GM12878 (cell line): Measurements from ENCODE around the gene AP3B2. TPM values are rescaled to one million over a fixed set of nuclear protein-coding genes. Genes with fewer than 3 reads are reported as not detected.

Experiments
- ATAC-seq: fragments of 200-7000 bp; cut with Tn5 transposase; 3 replicates; pipeline ENCODE4 v1.9.1; 2020; ENCODE audit warnings: mild to moderate bottlenecking, moderate library complexity
- BruUV-seq: library from RNA; stranded (reverse); fragments of 400-500 nt; replicated peaks from 2 replicates; lab custom pipeline; 2021; lab: Mats Ljungman, UMichigan
- CTCF ChIA-PET: fragments of 300-600 bp; sonication (Branson Sonifier 250); formaldehyde crosslinking; extraction: SDS; loops from one replicate; lab custom pipeline; 2021; ENCODE audit warnings: inconsistent platforms; lab: Yijun Ruan, JAX
- POLR2A ChIA-PET: fragments of 350-600 bp; formaldehyde crosslinking; extraction: SDS; loops from one replicate; lab custom pipeline; 2021; ENCODE audit warnings: inconsistent platforms; lab: Charles Lee
- RAD21 ChIA-PET: fragments of 300-600 bp; sonication (Branson Sonifier 250); formaldehyde crosslinking; loops from one replicate; lab custom pipeline; 2023; ENCODE audit warnings: antibody characterized with exemption; ENCODE audit not compliant: unreplicated experiment; lab: Charles Lee
- SMC1A ChIA-PET: fragments of 300-600 bp; sonication (Branson Sonifier 250); formaldehyde crosslinking; loops from one replicate; lab custom pipeline; 2023; ENCODE audit not compliant: unreplicated experiment, uncharacterized antibody; lab: Charles Lee
- DNase-seq: peaks from one replicate; pipeline ENCODE4 v3.0.0-alpha.2; 2011; ENCODE audit warnings: low read depth, low spot score
- FAIRE-seq: peaks from 3 replicates; lab custom pipeline; 2011; peaks lifted over from hg19 to GRCh38; lab: Jason Lieb, UNC
- H2AFZ ChIP-seq: 2 replicates; pipeline ENCODE4 v1.6.0; 2011; ENCODE audit warnings: low read depth, low read length, control low read depth; ENCODE audit not compliant: control insufficient read depth
- H3K27ac ChIP-seq: 2 replicates; pipeline ENCODE4 v1.5.1; 2011; ENCODE audit warnings: control low read depth; ENCODE audit not compliant: control insufficient read depth, insufficient read depth
- H3K27me3 ChIP-seq, 2 experiments: replicated peaks in 1 of 2; 2 replicates each; pipeline versions ENCODE4 v1.6.0 to v1.6.1; 2011; ENCODE audit warnings: low read length in 1 of 2; ENCODE audit not compliant: control insufficient read depth in 2 of 2, insufficient read depth in 2 of 2
- H3K36me3 ChIP-seq, 2 experiments: 2 replicates each; pipeline ENCODE4 v1.5.1; 2011; ENCODE audit warnings: low read length in 1 of 2; ENCODE audit not compliant: control insufficient read depth in 2 of 2, insufficient read depth in 2 of 2
- H3K4me1 ChIP-seq: 2 replicates; pipeline ENCODE4 v1.6.1; 2011; ENCODE audit warnings: mild to moderate bottlenecking, low read length, moderate library complexity, mixed read lengths; ENCODE audit not compliant: control insufficient read depth, insufficient read depth
- H3K4me2 ChIP-seq: 2 replicates; pipeline ENCODE4 v1.6.0; 2011; ENCODE audit warnings: control low read depth; ENCODE audit not compliant: control insufficient read depth, insufficient read depth
- H3K4me3 ChIP-seq: fragments of 200-600 bp; sonication (generic); 2 replicates; pipeline ENCODE4 v1.5.1; 2016
- H3K79me2 ChIP-seq: 2 replicates; pipeline ENCODE4 v1.6.0; 2011; ENCODE audit warnings: low read length; ENCODE audit not compliant: control insufficient read depth, insufficient read depth
- H3K9ac ChIP-seq: 2 replicates; pipeline ENCODE4 v1.8.0; 2011; ENCODE audit warnings: low read length, control low read depth, mixed read lengths; ENCODE audit not compliant: control insufficient read depth, insufficient read depth
- H3K9me3 ChIP-seq: replicated peaks from 3 replicates; pipeline ENCODE4 v1.5.1; 2011; ENCODE audit warnings: mild to moderate bottlenecking, low read length; ENCODE audit not compliant: control insufficient read depth, insufficient read depth
- H4K20me1 ChIP-seq: 2 replicates; pipeline ENCODE4 v1.6.0; 2011; ENCODE audit not compliant: control insufficient read depth, insufficient read depth
- ATF3 ChIP-seq: IDR thresholded peaks from 2 replicates; pipeline ENCODE4 v1.6.1; 2011; ENCODE audit warnings: low read depth, mild to moderate bottlenecking, low read length, moderate library complexity, borderline replicate concordance; ENCODE audit errors: extremely low read depth
- ATF7 ChIP-seq: fragments of 450-650 bp; IDR thresholded peaks from 2 replicates; pipeline ENCODE4 v1.6.1; 2016; ENCODE audit warnings: low read depth, mild to moderate bottlenecking
- CREM ChIP-seq: IDR thresholded peaks from 2 replicates; pipeline ENCODE4 v1.6.1; 2014; ENCODE audit warnings: antibody characterized with exemption, low read depth
- E4F1 ChIP-seq: fragments of 450-650 bp; IDR thresholded peaks from 2 replicates; pipeline ENCODE4 v1.6.1; 2018; ENCODE audit warnings: borderline replicate concordance, mild to moderate bottlenecking; ENCODE audit not compliant: partially characterized antibody
- HDAC2 ChIP-seq: fragments of 200-600 bp; sonication (generic); IDR thresholded peaks from 2 replicates; pipeline ENCODE4 v1.6.1; 2017
- JUND ChIP-seq: IDR thresholded peaks from 2 replicates; pipeline ENCODE4 v1.6.1; 2012; ENCODE audit warnings: low read depth, mild to moderate bottlenecking, low read length, improper control_type of control experiment, moderate library complexity
- MTA3 ChIP-seq: IDR thresholded peaks from 2 replicates; pipeline ENCODE4 v1.6.1; 2012; ENCODE audit warnings: low read length, inconsistent platforms, borderline replicate concordance
- NFYA ChIP-seq: IDR thresholded peaks from 2 replicates; pipeline ENCODE4 v1.6.1; 2011; ENCODE audit warnings: low read depth, mild to moderate bottlenecking, low read length, improper control_type of control experiment, borderline replicate concordance
- NR2C2 ChIP-seq: IDR thresholded peaks from 2 replicates; pipeline ENCODE4 v1.6.1; 2011; ENCODE audit warnings: borderline replicate concordance, low read depth; ENCODE audit not compliant: control insufficient read depth, insufficient read length
- PAX8 ChIP-seq: fragments of 450-650 bp; IDR thresholded peaks from 2 replicates; pipeline ENCODE4 v1.6.1; 2017; ENCODE audit warnings: mild to moderate bottlenecking, moderate library complexity
- POLR2AphosphoS5 ChIP-seq: IDR thresholded peaks from 2 replicates; pipeline ENCODE4 v1.6.1; 2011; ENCODE audit warnings: mild to moderate bottlenecking, low read length, inconsistent platforms
- REST ChIP-seq: IDR thresholded peaks from 2 replicates; pipeline ENCODE4 v1.6.1; 2012; ENCODE audit warnings: mild to moderate bottlenecking, low read depth, low read length
- RUNX3 ChIP-seq: IDR thresholded peaks from 2 replicates; pipeline ENCODE4 v1.6.1; 2012; ENCODE audit warnings: low read length, inconsistent platforms
- TBL1XR1 ChIP-seq: IDR thresholded peaks from 2 replicates; pipeline ENCODE4 v1.6.1; 2012; ENCODE audit warnings: low read depth, low read length, improper control_type of control experiment
- TCF12 ChIP-seq: IDR thresholded peaks from 2 replicates; pipeline ENCODE4 v1.6.1; 2011; ENCODE audit warnings: low read depth, mild to moderate bottlenecking, low read length
- YBX1 ChIP-seq: fragments of 450-650 bp; IDR thresholded peaks from 2 replicates; pipeline ENCODE4 v1.6.1; 2016; ENCODE audit warnings: antibody characterized with exemption
- ZBTB33 ChIP-seq: fragments of 450-650 bp; IDR thresholded peaks from 2 replicates; pipeline ENCODE4 v1.6.1; 2017; ENCODE audit warnings: mild to moderate bottlenecking
- ZNF24 ChIP-seq: fragments of 450-650 bp; IDR thresholded peaks from 2 replicates; pipeline ENCODE4 v1.6.1; 2017; ENCODE audit warnings: antibody characterized with exemption, mild to moderate bottlenecking
- WGBS: methylation state at CpG from one replicate; pipeline ENCODE4 v1.1.6; 2016; ENCODE audit warnings: low lambda C conversion rate; ENCODE audit not compliant: insufficient replicate concordance, insufficient coverage; ENCODE audit errors: missing lambda C conversion rate; 5-methylcytosine and 5-hydroxymethylcytosine counted together
- in situ Hi-C: fragments of 300-500 bp; cut with MboI; formaldehyde crosslinking; loops from 9 replicates; pipeline ENCODE4 v1.14.3; 2018; ENCODE audit warnings: mixed read lengths
- intact Hi-C: fragments of 100-400 bp; cut with micrococcal nuclease; formaldehyde crosslinking; loops from one replicate; pipeline ENCODE4 v1.14.2; 2022; ENCODE audit not compliant: unreplicated experiment
- polyA plus RNA-seq, 11 experiments: library from polyadenylated mRNA; depleted of rRNA in 4 of 11; unstranded in 6 of 11; stranded (reverse) in 5 of 11; fragments of >200 nt; fragmentation: Nextera tagmentation in 4 of 11; fragmentation: Illumina TruSeq in 1 of 11; extraction: Ambion mirVana in 4 of 11; extraction: Trizol in 1 of 11; gene quantifications; 1 replicate in 1 of 11; 2 replicates in 10 of 11; pipeline versions ENCODE4 v1.2.1 to v1.2.3, GENCODE V29; 2011 to 2016; ENCODE audit warnings: inconsistent platforms in 2 of 11, missing spikeins in 2 of 11, low read depth in 1 of 11
- total RNA-seq, 4 experiments: library from RNA; depleted of rRNA in 3 of 4; stranded (reverse); fragments of >200 nt in 3 of 4; fragmentation: Illumina TruSeq in 1 of 4; extraction: Trizol in 1 of 4; gene quantifications; 2 replicates each; pipeline versions ENCODE4 v1.2.1 to v1.2.3, GENCODE V29; 2013 to 2021

The AP3B2 gene
- total and polyA plus RNA-seq, 10 of the 15 experiments (the other 5 are each of a cell fraction or from before 2014, with no cell fraction given), result not detected

GRCh38 chr15:82662641-82663040 lies 47.0 kb downstream of the AP3B2 start:
- 7% methylated on average over 9 of the region's 9 CpGs for WGBS
- H3K36me3 ChIP-seq, result no peaks in the 10 kb centered on the region
- H3K4me1 ChIP-seq, result no peaks in the 10 kb centered on the region
- ChIA-PET RAD21 (interaction anchor here (1.0 kb wide), 1 partner anchor 337 kb away, joined by 3 read pairs; no protein-coding TSS in a partner anchor), POLR2A (no interaction called here), SMC1A (no interaction called here), CTCF (no interaction called here)
- no peak overlapping the region for H3K27ac ChIP-seq
- ATAC-seq (no peak), FAIRE-seq (no peak), DNase-seq (no peak)
- H2AFZ ChIP-seq, result no peak overlapping the region
- H3K9ac ChIP-seq, result no peak overlapping the region
- no peak overlapping the region for H3K4me2 ChIP-seq
- no peaks in the 10 kb centered on the region; the same call in 1 of the 2 replicates for H4K20me1 ChIP-seq
- intact Hi-C loops (no loop called here), in situ Hi-C loops (no loop called here)
- no TSS peak for BruUV-seq
- no peaks in the 10 kb centered on the region for H3K9me3 ChIP-seq
- no peaks in the 10 kb centered on the region for H3K79me2 ChIP-seq
- H3K27me3 ChIP-seq, result no peaks in the 10 kb centered on the region; a peak in 1 of 4 replicates
- no peak overlapping the region for H3K4me3 ChIP-seq
- TF ChIP-seq RUNX3 (no peak), TBL1XR1 (no peak), NR2C2 (no peak), POLR2AphosphoS5 (no peak), TCF12 (no peak), HDAC2 (no peak), YBX1 (no peak), JUND (no peak), REST (no peak), ZBTB33 (no peak), ATF7 (no peak), E4F1 (no peak), NFYA (no peak), ZNF24 (no peak), CREM (no peak), ATF3 (no peak), PAX8 (no peak), MTA3 (no peak)
